Lower leg skin (tissue), 3 donors: Measurements from ENCODE around the gene CCK.

ENCODE experiments used
- POLR2A ChIP-seq, 2 donors: fragments of 450-650 bp; IDR thresholded peaks; one replicate each; pipeline ENCODE4 v1.6.1; 2016 to 2017; ENCODE audit warnings: antibody characterized with exemption in 2 of 2, mild to moderate bottlenecking in 1 of 2, moderate library complexity in 1 of 2
- TF ChIP-seq, protein P1 (sequence below), 3 donors: fragments of 450-650 bp; IDR thresholded peaks; one replicate each; pipeline ENCODE4 v1.5.1; 2016; ENCODE audit warnings: antibody characterized with exemption in 3 of 3, mild to moderate bottlenecking in 3 of 3, moderate library complexity in 2 of 3

GRCh38 chr3:42267878-42268277, 1.9 kb upstream of the CCK start:
- TF ChIP-seq, protein P1, sequence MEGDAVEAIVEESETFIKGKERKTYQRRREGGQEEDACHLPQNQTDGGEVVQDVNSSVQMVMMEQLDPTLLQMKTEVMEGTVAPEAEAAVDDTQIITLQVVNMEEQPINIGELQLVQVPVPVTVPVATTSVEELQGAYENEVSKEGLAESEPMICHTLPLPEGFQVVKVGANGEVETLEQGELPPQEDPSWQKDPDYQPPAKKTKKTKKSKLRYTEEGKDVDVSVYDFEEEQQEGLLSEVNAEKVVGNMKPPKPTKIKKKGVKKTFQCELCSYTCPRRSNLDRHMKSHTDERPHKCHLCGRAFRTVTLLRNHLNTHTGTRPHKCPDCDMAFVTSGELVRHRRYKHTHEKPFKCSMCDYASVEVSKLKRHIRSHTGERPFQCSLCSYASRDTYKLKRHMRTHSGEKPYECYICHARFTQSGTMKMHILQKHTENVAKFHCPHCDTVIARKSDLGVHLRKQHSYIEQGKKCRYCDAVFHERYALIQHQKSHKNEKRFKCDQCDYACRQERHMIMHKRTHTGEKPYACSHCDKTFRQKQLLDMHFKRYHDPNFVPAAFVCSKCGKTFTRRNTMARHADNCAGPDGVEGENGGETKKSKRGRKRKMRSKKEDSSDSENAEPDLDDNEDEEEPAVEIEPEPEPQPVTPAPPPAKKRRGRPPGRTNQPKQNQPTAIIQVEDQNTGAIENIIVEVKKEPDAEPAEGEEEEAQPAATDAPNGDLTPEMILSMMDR (IDR thresholded peaks at IDR 0.05): no peak
- no peak for TF ChIP-seq POLR2A (IDR thresholded peaks at IDR 0.05)
